Prostate gland (tissue), 2 donors: Measurements from ENCODE around the gene DEPDC1. TPM values are rescaled to one million over a fixed set of nuclear protein-coding genes. Genes with fewer than 3 reads are reported as not detected.

ENCODE experiments used
- DNase-seq: peaks from one replicate; pipeline ENCODE4 v3.0.0-alpha.2; 2019; ENCODE audit warnings: low spot score
- H3K27ac ChIP-seq, 2 donors: fragments of 200-600 bp; sonication (generic); 2 replicates each; pipeline ENCODE4 v1.5.1; 2017 to 2019
- H3K27me3 ChIP-seq: fragments of 200-600 bp; sonication (generic); replicated peaks from 2 replicates; pipeline ENCODE4 v1.5.1; 2019; ENCODE audit not compliant: insufficient read depth
- H3K36me3 ChIP-seq, 2 donors: fragments of 200-600 bp; sonication (generic); 1 replicate in 1 of 2; 2 replicates in 1 of 2; pipeline versions ENCODE4 v1.5.1 to v1.8.1; 2017 to 2019
- H3K4me1 ChIP-seq: fragments of 200-600 bp; sonication (generic); replicated peaks from 2 replicates; pipeline ENCODE4 v1.5.1; 2019
- H3K4me3 ChIP-seq, 2 donors: fragments of 200-600 bp; sonication (generic); 2 replicates each; pipeline ENCODE4 v1.5.1; 2017 to 2019
- H3K9me3 ChIP-seq: fragments of 200-600 bp; sonication (generic); 2 replicates; pipeline ENCODE4 v1.5.1; 2017
- CTCF ChIP-seq, 4 experiments: fragments of 200-600 bp in 2 of 4; fragments of 450-650 bp in 2 of 4; sonication (generic) in 2 of 4; IDR thresholded peaks; 1 replicate in 3 of 4; 2 replicates in 1 of 4; pipeline ENCODE4 v1.5.1; 2016 to 2019; ENCODE audit warnings: antibody characterized with exemption in 4 of 4, mild to moderate bottlenecking in 2 of 4, moderate library complexity in 2 of 4
- POLR2A ChIP-seq: fragments of 450-650 bp; IDR thresholded peaks from one replicate; pipeline ENCODE4 v1.6.1; 2016; ENCODE audit warnings: antibody characterized with exemption, mild to moderate bottlenecking
- POLR2AphosphoS5 ChIP-seq: sonication (generic); formaldehyde crosslinking; IDR thresholded peaks from one replicate; pipeline ENCODE4 v1.6.1; 2017; ENCODE audit warnings: antibody characterized with exemption
- WGBS: methylation state at CpG from one replicate; pipeline ENCODE4 v1.1.5; 2018; 5-methylcytosine and 5-hydroxymethylcytosine counted together
- intact Hi-C: fragments of 100-400 bp; cut with DNase I; formaldehyde crosslinking; loops from one replicate; pipeline ENCODE4 v1.14.2; 2022
- total RNA-seq, 2 donors: library from RNA; depleted of rRNA; stranded (reverse); fragments of >200 nt; gene quantifications; one replicate each; pipeline ENCODE4 v1.1.0, GENCODE V29; 2016

DEPDC1 gene
- total RNA-seq, 2 donors from 2014 or later, result 0.46 to 3.0 TPM

- TF ChIP-seq POLR2A (no peak), CTCF (IDR thresholded peaks at IDR 0.05) (no peak), POLR2AphosphoS5 (no peak)
- WGBS, result 54% methylated on average over 3 of the region's 3 CpGs
- H3K27ac ChIP-seq, result no peak overlapping the region
- H3K4me3 ChIP-seq, result no peak overlapping the region
- H3K27me3 ChIP-seq, result no peaks in the 10 kb centered on the region
- intact Hi-C loops, result no loop called here
- no peaks in the 10 kb centered on the region for H3K9me3 ChIP-seq
- H3K4me1 ChIP-seq, result no peaks in the 10 kb centered on the region
- DNase-seq, result no peak
- H3K36me3 ChIP-seq, result no peaks in the 10 kb centered on the region
Observed at GRCh38 chr1:68528243-68528642, 31.4 kb upstream of the DEPDC1 start.

GRCh38 chr1:68525781-68526180 is 28.9 kb upstream of the DEPDC1 start:
- no peak overlapping the region for H3K4me3 ChIP-seq
- WGBS, result 77% methylated on average over 2 of the region's 2 CpGs
- no peaks in the 10 kb centered on the region for H3K9me3 ChIP-seq
- no peaks in the 10 kb centered on the region for H3K36me3 ChIP-seq
- H3K4me1 ChIP-seq, result no peaks in the 10 kb centered on the region
- no peak overlapping the region for H3K27ac ChIP-seq
- intact Hi-C loops, result no loop called here
- DNase-seq, result no peak
- H3K27me3 ChIP-seq, result no peaks in the 10 kb centered on the region
- TF ChIP-seq CTCF (IDR thresholded peaks at IDR 0.05) (no peak), POLR2AphosphoS5 (no peak), POLR2A (no peak)

GRCh38 chr1:68521286-68521685 is 24.4 kb upstream of the DEPDC1 start:
- no peaks in the 10 kb centered on the region for H3K4me1 ChIP-seq
- no peaks in the 10 kb centered on the region for H3K27me3 ChIP-seq
- H3K27ac ChIP-seq, result no peak overlapping the region
- H3K36me3 ChIP-seq, result no peaks in the 10 kb centered on the region
- TF ChIP-seq POLR2A (no peak), POLR2AphosphoS5 (no peak), CTCF (IDR thresholded peaks at IDR 0.05) (no peak)
- no peak overlapping the region for H3K4me3 ChIP-seq
- H3K9me3 ChIP-seq, result no peaks in the 10 kb centered on the region
- intact Hi-C loops, result no loop called here
- DNase-seq, result no peak

DNA sequence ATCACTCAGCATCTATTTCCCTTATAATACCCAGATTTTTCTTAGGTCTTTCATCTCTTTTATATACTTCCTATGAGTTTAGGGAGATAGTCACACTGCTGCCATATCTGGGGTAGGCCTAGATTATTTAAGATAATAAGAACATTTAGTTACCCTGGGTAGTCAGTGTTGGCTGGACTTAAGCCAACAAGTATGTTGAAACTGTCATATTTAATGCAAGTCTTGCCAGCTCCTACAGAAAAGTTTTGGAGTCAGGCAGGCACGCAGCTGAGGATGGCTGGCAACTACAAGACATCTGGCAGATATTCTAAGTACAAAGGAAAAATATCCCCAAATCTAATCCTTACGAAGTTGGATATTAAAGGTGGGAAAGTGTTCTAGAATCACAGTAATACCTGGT is 19.2 kb upstream of the DEPDC1 start:
- Histone ChIP-seq H3K9me3 (no peaks in the 10 kb centered on the region), H3K27ac (no peak overlapping the region), H3K4me1 (no peaks in the 10 kb centered on the region), H3K4me3 (no peak overlapping the region), H3K36me3 (no peaks in the 10 kb centered on the region), H3K27me3 (no peaks in the 10 kb centered on the region)
- no peak for DNase-seq
- TF ChIP-seq POLR2AphosphoS5, result no peak
- TF ChIP-seq CTCF (IDR thresholded peaks at IDR 0.05), result no peak
- no peak for TF ChIP-seq POLR2A
- intact Hi-C loops, result no loop called here
- 54% methylated on average over 2 of the region's 2 CpGs for whole genome bisulfite sequencing

- intact Hi-C loops, result no loop called here
- Histone ChIP-seq H3K4me1 (no peaks in the 10 kb centered on the region), H3K27ac (no peak overlapping the region), H3K9me3 (no peaks in the 10 kb centered on the region), H3K36me3 (no peaks in the 10 kb centered on the region), H3K27me3 (no peaks in the 10 kb centered on the region), H3K4me3 (no peak overlapping the region)
- TF ChIP-seq CTCF (IDR thresholded peaks at IDR 0.05), result no peak
- TF ChIP-seq POLR2A, result no peak
- no peak for TF ChIP-seq POLR2AphosphoS5
- no peak for DNase-seq
- 93% methylated on average over 2 of the region's 2 CpGs for WGBS
Observed at GRCh38 chr1:68511254-68511653, 14.4 kb upstream of the DEPDC1 start.
